ENCODE results near the gene KLHDC8A. TPM values are rescaled to one million over a fixed set of nuclear protein-coding genes. Genes with fewer than 3 reads are reported as not detected.

KLHDC8A gene
- total and polyA plus RNA-seq, 2 of the 13 experiments (the other 11 are each of a cell fraction or from before 2014, with no cell fraction given) = not detected

DNA sequence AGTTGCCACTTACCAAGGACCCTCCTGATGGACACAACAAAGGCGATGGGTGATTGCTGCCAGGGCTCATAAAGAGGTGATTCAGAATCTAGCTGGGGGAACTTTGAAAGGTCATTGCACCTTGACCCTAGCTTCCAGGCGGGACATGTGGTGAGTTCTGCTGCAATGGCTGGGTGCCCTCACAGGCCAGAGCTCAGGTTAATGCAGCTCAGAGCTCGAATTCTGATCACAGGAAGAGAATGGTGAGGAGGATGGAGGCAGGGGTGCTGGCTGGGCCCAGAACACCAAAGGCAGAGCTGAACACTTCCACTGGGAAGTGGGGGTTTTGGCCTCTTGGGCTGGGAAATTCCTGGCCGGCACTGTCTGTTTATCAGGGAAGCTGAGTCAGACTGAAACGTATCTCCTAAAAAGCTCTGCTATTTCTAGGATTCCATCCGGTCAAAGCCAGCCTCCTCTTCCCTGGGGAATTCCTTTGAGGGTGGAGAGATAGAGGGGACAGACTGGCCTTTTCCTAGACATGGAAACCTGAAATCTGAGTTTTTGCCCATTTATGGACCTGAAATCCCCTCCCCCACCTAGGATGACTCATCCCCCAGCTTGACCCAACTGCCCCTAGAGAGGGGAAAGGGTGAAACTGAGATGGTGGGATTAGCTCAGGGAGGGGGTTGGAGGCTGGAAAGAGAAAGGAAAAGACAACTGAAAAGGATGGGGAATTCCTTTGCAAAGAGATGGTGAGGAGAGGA lies 62.4 kb downstream of the KLHDC8A start (continued):
- TF ChIP-seq ATF2 (CRISPR knock-in tag; IDR thresholded peaks at IDR 0.05) = no peak
- TF ChIP-seq KLF15 (CRISPR knock-in tag; IDR thresholded peaks at IDR 0.05; ENCODE audit: borderline replicate concordance) = no peak
- TF ChIP-seq MYNN (CRISPR knock-in tag; IDR thresholded peaks at IDR 0.05; ENCODE audit: low read depth) = no peak
- TF ChIP-seq ZNF263 (CRISPR knock-in tag; IDR thresholded peaks at IDR 0.05) = peak; percentile 15; the same call in 1 of the 2 replicates
- TF ChIP-seq ZNF460 (CRISPR knock-in tag; IDR thresholded peaks at IDR 0.05; ENCODE audit: borderline replicate concordance) = no peak
- TF ChIP-seq, protein P1, sequence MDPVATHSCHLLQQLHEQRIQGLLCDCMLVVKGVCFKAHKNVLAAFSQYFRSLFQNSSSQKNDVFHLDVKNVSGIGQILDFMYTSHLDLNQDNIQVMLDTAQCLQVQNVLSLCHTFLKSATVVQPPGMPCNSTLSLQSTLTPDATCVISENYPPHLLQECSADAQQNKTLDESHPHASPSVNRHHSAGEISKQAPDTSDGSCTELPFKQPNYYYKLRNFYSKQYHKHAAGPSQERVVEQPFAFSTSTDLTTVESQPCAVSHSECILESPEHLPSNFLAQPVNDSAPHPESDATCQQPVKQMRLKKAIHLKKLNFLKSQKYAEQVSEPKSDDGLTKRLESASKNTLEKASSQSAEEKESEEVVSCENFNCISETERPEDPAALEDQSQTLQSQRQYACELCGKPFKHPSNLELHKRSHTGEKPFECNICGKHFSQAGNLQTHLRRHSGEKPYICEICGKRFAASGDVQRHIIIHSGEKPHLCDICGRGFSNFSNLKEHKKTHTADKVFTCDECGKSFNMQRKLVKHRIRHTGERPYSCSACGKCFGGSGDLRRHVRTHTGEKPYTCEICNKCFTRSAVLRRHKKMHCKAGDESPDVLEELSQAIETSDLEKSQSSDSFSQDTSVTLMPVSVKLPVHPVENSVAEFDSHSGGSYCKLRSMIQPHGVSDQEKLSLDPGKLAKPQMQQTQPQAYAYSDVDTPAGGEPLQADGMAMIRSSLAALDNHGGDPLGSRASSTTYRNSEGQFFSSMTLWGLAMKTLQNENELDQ (CRISPR knock-in tag; IDR thresholded peaks at IDR 0.05; ENCODE audit: borderline replicate concordance) = no peak
- no peak for TF ChIP-seq RFX1 (IDR thresholded peaks at IDR 0.05)
- TF ChIP-seq ZNF687 (CRISPR knock-in tag; IDR thresholded peaks at IDR 0.05) = peak; percentile 81
- TF ChIP-seq ZNF557 (CRISPR knock-in tag; IDR thresholded peaks at IDR 0.05) = no peak
- TF ChIP-seq NFYC (CRISPR knock-in tag; IDR thresholded peaks at IDR 0.05) = no peak
- no peak for TF ChIP-seq ZNF556 (CRISPR knock-in tag; IDR thresholded peaks at IDR 0.05; ENCODE audit: borderline replicate concordance)
- no peak for TF ChIP-seq EHMT2 (IDR thresholded peaks at IDR 0.05; ENCODE audit: borderline replicate concordance, low read depth, low read length)
- TF ChIP-seq ZNF782 (CRISPR knock-in tag; IDR thresholded peaks at IDR 0.05; ENCODE audit: borderline replicate concordance) = no peak
- TF ChIP-seq SMARCE1 (IDR thresholded peaks at IDR 0.05; ENCODE audit: borderline replicate concordance) = no peak
- peak; percentile 60 for TF ChIP-seq SALL1 (CRISPR knock-in tag; IDR thresholded peaks at IDR 0.05)

Data from HepG2 (cell line).